Neural cell (in vitro differentiated cells): ENCODE data around the gene KRTAP29-1. TPM values are rescaled to one million over a fixed set of nuclear protein-coding genes. Genes with fewer than 3 reads are reported as not detected.

Experiments used
- H2AFZ ChIP-seq: fragments of 200-600, 300-800 bp; sonication (generic), shearing (Covaris generic); 2 replicates; pipeline ENCODE4 v1.6.0; 2014; ENCODE audit warnings: low read depth, mild to moderate bottlenecking, antibody characterized with exemption, low read length, moderate library complexity
- H3F3A ChIP-seq: fragments of 200-600 bp; shearing (Covaris generic); 2 replicates; pipeline ENCODE4 v1.6.1; 2016; ENCODE audit warnings: mild to moderate bottlenecking, moderate library complexity, mixed read lengths, antibody characterized with exemption, low read length; ENCODE audit not compliant: insufficient read depth, poor library complexity, severe bottlenecking
- H3K27ac ChIP-seq: fragments of 200-600, 300-800 bp; sonication (generic), shearing (Covaris generic); 2 replicates; pipeline ENCODE4 v1.5.1; 2014; ENCODE audit warnings: mild to moderate bottlenecking, low read length, moderate library complexity
- H3K27me3 ChIP-seq: fragments of 300-800, 200-600 bp; sonication (generic), shearing (Covaris generic); 2 replicates; pipeline ENCODE4 v1.6.0; 2014; ENCODE audit warnings: mild to moderate bottlenecking, low read depth, low read length, moderate library complexity; ENCODE audit not compliant: insufficient read depth
- H3K36me3 ChIP-seq: fragments of 300-800, 200-600 bp; sonication (generic), shearing (Covaris generic); 2 replicates; pipeline ENCODE4 v1.5.1; 2014; ENCODE audit warnings: mild to moderate bottlenecking, antibody characterized with exemption, low read length, moderate library complexity; ENCODE audit not compliant: insufficient read depth
- H3K4me2 ChIP-seq: fragments of 300-800, 200-600 bp; sonication (generic), shearing (Covaris generic); 2 replicates; pipeline ENCODE4 v1.6.0; 2014; ENCODE audit warnings: mild to moderate bottlenecking, low read length
- H3K4me3 ChIP-seq: fragments of 300-800, 200-600 bp; sonication (generic), shearing (Covaris generic); 2 replicates; pipeline ENCODE4 v1.5.1; 2014; ENCODE audit warnings: mild to moderate bottlenecking, low read length, moderate library complexity
- H3K79me2 ChIP-seq: fragments of 200-600 bp; shearing (Covaris generic); replicated peaks from 2 replicates; pipeline ENCODE4 v1.6.0; 2014; ENCODE audit warnings: mild to moderate bottlenecking, low read length, moderate library complexity; ENCODE audit not compliant: insufficient read depth
- H3K9ac ChIP-seq: fragments of 300-800, 200-600 bp; sonication (generic), shearing (Covaris generic); 2 replicates; pipeline ENCODE4 v1.6.1; 2016; ENCODE audit warnings: mild to moderate bottlenecking, low read length, mixed read lengths
- H3K9me2 ChIP-seq: fragments of 200-600 bp; shearing (Covaris generic); 2 replicates; pipeline ENCODE4 v1.6.1; 2016; ENCODE audit warnings: mild to moderate bottlenecking, low read length, mixed read lengths; ENCODE audit not compliant: insufficient read depth
- H3K9me3 ChIP-seq: fragments of 200-600, 300-800 bp; sonication (generic), shearing (Covaris generic); 2 replicates; pipeline ENCODE4 v1.6.1; 2016; ENCODE audit warnings: mild to moderate bottlenecking, mixed run types, low read length, moderate library complexity, mixed read lengths
- H4K20me1 ChIP-seq: fragments of 200-600 bp; shearing (Covaris generic); 2 replicates; pipeline ENCODE4 v1.6.1; 2016; ENCODE audit warnings: mild to moderate bottlenecking, mixed run types; ENCODE audit not compliant: insufficient read depth
- EP300 ChIP-seq: fragments of 450-650 bp; conservative IDR thresholded peaks from 2 replicates; pipeline ENCODE4 v1.6.1; 2014; ENCODE audit warnings: antibody characterized with exemption, mild to moderate bottlenecking, moderate library complexity; ENCODE audit not compliant: poor library complexity, severe bottlenecking
- EZH2 ChIP-seq: fragments of 200-600, 300-800 bp; shearing (Covaris generic), sonication (generic); IDR thresholded peaks from 2 replicates; pipeline ENCODE4 v1.6.1; 2014; ENCODE audit warnings: antibody characterized with exemption, low read length, borderline replicate concordance, mild to moderate bottlenecking; ENCODE audit not compliant: insufficient read depth, poor library complexity, severe bottlenecking
- MXI1 ChIP-seq: fragments of 450-650 bp; conservative IDR thresholded peaks from 2 replicates; pipeline ENCODE4 v1.6.1; 2014; ENCODE audit warnings: antibody characterized with exemption, mild to moderate bottlenecking; ENCODE audit not compliant: poor library complexity, severe bottlenecking
- POLR2AphosphoS5 ChIP-seq: IDR thresholded peaks from 2 replicates; pipeline ENCODE4 v1.6.1; 2012
- RAD21 ChIP-seq: fragments of 450-650 bp; conservative IDR thresholded peaks from 2 replicates; pipeline ENCODE4 v1.6.1; 2014; ENCODE audit warnings: antibody characterized with exemption, mild to moderate bottlenecking, moderate library complexity
- SMC3 ChIP-seq: fragments of 450-650 bp; conservative IDR thresholded peaks from 2 replicates; pipeline ENCODE4 v1.6.1; 2014; ENCODE audit warnings: antibody characterized with exemption, mild to moderate bottlenecking, moderate library complexity; ENCODE audit not compliant: poor library complexity
- TAF1 ChIP-seq: IDR thresholded peaks from 2 replicates; pipeline ENCODE4 v1.6.1; 2012; ENCODE audit warnings: low read depth
- polyA plus RNA-seq: library from polyadenylated mRNA; depleted of rRNA; stranded (reverse); fragments of >200 nt; gene quantifications from 2 replicates; pipeline ENCODE4 v1.2.3, GENCODE V29; 2014
- TF ChIP-seq, protein P1 (sequence below): IDR thresholded peaks from 2 replicates; pipeline ENCODE4 v1.6.1; 2012; ENCODE audit warnings: borderline replicate concordance
- TF ChIP-seq, protein P2 (sequence below): fragments of 450-650 bp; IDR thresholded peaks from 2 replicates; pipeline ENCODE4 v1.5.1; 2014; ENCODE audit warnings: antibody characterized with exemption, mild to moderate bottlenecking, moderate library complexity; ENCODE audit not compliant: poor library complexity, severe bottlenecking

Gene KRTAP29-1
- polyA plus RNA-seq, 1 donor from 2014 or later: not detected

DNA sequence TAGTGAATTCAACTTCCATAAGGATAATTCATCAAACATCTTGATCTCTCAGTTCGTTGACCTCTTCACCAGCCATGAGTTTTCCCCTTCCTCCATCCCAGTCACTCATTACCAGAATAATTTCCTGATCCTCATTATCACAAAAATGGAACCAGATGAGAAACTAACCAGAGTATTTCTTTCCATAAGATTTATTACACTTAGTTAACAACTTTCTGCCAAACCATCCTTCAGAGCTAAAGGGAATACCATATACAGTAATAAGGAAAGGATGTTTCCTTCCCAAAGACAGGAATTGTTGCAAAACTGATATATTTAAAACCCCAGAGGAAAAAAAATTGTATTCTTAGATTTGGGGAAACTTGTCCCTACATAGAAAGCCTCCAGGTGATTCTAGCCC, 8.6 kb downstream of the KRTAP29-1 start:
- no peak overlapping the region for H3K4me3 ChIP-seq
- no peak overlapping the region for H3K9ac ChIP-seq
- H3K36me3 ChIP-seq: no peaks in the 10 kb centered on the region
- no peaks in the 10 kb centered on the region for H3F3A ChIP-seq
- no peaks in the 10 kb centered on the region for H3K27me3 ChIP-seq
- TF ChIP-seq, protein P1, sequence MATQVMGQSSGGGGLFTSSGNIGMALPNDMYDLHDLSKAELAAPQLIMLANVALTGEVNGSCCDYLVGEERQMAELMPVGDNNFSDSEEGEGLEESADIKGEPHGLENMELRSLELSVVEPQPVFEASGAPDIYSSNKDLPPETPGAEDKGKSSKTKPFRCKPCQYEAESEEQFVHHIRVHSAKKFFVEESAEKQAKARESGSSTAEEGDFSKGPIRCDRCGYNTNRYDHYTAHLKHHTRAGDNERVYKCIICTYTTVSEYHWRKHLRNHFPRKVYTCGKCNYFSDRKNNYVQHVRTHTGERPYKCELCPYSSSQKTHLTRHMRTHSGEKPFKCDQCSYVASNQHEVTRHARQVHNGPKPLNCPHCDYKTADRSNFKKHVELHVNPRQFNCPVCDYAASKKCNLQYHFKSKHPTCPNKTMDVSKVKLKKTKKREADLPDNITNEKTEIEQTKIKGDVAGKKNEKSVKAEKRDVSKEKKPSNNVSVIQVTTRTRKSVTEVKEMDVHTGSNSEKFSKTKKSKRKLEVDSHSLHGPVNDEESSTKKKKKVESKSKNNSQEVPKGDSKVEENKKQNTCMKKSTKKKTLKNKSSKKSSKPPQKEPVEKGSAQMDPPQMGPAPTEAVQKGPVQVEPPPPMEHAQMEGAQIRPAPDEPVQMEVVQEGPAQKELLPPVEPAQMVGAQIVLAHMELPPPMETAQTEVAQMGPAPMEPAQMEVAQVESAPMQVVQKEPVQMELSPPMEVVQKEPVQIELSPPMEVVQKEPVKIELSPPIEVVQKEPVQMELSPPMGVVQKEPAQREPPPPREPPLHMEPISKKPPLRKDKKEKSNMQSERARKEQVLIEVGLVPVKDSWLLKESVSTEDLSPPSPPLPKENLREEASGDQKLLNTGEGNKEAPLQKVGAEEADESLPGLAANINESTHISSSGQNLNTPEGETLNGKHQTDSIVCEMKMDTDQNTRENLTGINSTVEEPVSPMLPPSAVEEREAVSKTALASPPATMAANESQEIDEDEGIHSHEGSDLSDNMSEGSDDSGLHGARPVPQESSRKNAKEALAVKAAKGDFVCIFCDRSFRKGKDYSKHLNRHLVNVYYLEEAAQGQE: no peak
- TF ChIP-seq SMC3 (no peak), TAF1 (no peak), MXI1 (no peak), POLR2AphosphoS5 (no peak), RAD21 (no peak), EP300 (no peak), EZH2 (no peak)
- TF ChIP-seq, protein P2, sequence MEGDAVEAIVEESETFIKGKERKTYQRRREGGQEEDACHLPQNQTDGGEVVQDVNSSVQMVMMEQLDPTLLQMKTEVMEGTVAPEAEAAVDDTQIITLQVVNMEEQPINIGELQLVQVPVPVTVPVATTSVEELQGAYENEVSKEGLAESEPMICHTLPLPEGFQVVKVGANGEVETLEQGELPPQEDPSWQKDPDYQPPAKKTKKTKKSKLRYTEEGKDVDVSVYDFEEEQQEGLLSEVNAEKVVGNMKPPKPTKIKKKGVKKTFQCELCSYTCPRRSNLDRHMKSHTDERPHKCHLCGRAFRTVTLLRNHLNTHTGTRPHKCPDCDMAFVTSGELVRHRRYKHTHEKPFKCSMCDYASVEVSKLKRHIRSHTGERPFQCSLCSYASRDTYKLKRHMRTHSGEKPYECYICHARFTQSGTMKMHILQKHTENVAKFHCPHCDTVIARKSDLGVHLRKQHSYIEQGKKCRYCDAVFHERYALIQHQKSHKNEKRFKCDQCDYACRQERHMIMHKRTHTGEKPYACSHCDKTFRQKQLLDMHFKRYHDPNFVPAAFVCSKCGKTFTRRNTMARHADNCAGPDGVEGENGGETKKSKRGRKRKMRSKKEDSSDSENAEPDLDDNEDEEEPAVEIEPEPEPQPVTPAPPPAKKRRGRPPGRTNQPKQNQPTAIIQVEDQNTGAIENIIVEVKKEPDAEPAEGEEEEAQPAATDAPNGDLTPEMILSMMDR: no peak
- H3K4me2 ChIP-seq: no peak overlapping the region
- no peaks in the 10 kb centered on the region for H3K9me3 ChIP-seq
- H2AFZ ChIP-seq: no peak overlapping the region
- no peaks in the 10 kb centered on the region for H3K9me2 ChIP-seq
- no peaks in the 10 kb centered on the region for H3K79me2 ChIP-seq
- no peak overlapping the region for H3K27ac ChIP-seq
- H4K20me1 ChIP-seq: no peaks in the 10 kb centered on the region

DNA sequence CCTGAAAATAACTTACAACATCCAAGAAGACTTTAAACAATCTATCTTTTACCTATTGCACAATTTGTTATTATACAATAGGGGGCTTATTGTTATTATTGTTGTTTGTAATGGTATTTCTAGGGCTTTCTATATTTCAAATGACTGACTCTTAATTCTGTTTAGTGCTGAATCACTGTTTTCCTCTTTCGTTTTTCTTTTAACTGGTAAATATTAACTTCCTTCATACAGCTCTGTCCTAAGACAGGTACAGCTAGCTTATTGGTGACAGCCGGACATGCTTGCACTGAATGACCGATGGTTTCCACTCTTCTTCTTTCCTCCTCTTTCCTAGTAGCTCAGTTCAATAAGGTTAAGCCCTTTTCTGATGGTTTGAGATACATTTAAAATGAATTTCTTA, 15.6 kb downstream of the KRTAP29-1 start:
- H3K9me3 ChIP-seq: no peaks in the 10 kb centered on the region
- H3K4me3 ChIP-seq: no peak overlapping the region
- H4K20me1 ChIP-seq: no peaks in the 10 kb centered on the region
- no peak overlapping the region for H2AFZ ChIP-seq
- no peaks in the 10 kb centered on the region for H3K36me3 ChIP-seq
- no peak overlapping the region for H3K4me2 ChIP-seq
- H3K9me2 ChIP-seq: no peaks in the 10 kb centered on the region
- no peaks in the 10 kb centered on the region for H3K27me3 ChIP-seq
- H3K9ac ChIP-seq: no peak overlapping the region
- H3K79me2 ChIP-seq: no peaks in the 10 kb centered on the region
- no peak overlapping the region for H3K27ac ChIP-seq
- no peaks in the 10 kb centered on the region for H3F3A ChIP-seq
- TF ChIP-seq, protein P1: no peak
- TF ChIP-seq RAD21 (no peak), EP300 (no peak), TAF1 (no peak), SMC3 (no peak), POLR2AphosphoS5 (no peak)
- TF ChIP-seq, protein P2: no peak
